Measurements from ENCODE around the gene FGFR3. TPM values are rescaled to one million over a fixed set of nuclear protein-coding genes. Genes with fewer than 3 reads are reported as not detected.

The FGFR3 gene
- total and polyA plus RNA-seq, 2 of the 4 experiments (the other 2 are of a cell fraction), result 0.18 to 0.67 TPM

DNA sequence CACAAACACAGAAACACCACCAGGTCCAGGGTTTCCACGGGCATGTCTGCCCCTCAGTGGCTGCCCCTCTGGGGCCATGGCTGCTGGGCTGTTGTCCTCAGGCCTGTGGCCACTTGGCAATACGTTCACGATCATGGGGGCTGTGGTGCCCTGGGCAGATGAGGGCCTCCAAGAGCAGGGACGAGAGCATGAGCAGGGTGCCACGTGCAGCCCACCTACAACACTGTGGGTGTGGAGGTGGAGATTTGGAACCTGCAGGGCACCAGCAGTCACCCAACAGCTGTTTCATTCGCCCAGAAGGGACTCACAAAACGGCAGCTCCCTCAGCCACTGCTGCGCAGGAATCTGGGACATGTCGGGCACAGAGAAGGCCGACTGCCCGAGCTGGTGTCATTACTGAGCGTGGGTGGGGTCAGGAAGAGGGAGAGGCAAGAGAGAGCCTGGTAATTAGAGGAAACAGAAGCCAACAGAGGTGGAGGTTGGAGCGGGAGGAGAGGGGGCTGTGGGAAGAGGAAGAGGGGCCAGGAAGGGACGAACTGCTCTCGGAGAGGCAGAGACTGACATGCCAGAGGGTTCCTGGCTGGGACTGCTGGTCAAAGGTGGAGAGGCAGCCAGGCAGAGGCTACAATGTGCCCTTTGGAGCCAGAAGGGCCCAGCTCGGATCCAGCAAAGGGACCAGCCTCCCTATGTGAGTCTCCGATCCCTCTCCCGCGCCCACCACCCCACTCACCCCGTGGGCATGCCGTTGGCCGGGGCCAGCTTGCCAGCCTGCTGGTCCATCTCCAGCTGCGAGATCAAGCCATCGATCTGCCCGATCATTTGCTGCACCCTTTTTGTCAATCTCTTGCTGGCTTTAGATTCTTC, 23.1 kb downstream of the FGFR3 start:
- no peak for TF ChIP-seq NFE2L2 (IDR thresholded peaks at IDR 0.05; ENCODE audit: low read depth, low read length)
- TF ChIP-seq SMC3 (IDR thresholded peaks at IDR 0.05; ENCODE audit: low read depth, low read length), result no peak
- TF ChIP-seq BHLHE40 (IDR thresholded peaks at IDR 0.05; ENCODE audit: low read depth, low read length), result no peak
- no peak for TF ChIP-seq POLR2A (IDR thresholded peaks at IDR 0.05; ENCODE audit: low read depth, low read length)
- no peak for TF ChIP-seq MXI1 (IDR thresholded peaks at IDR 0.05; ENCODE audit: borderline replicate concordance, low read depth, low read length)
- TF ChIP-seq MAFK (IDR thresholded peaks at IDR 0.05; ENCODE audit: low read depth, low read length), result no peak
- TF ChIP-seq RFX5 (IDR thresholded peaks at IDR 0.05; ENCODE audit: low read depth, low read length), result no peak
- TF ChIP-seq, protein P1, sequence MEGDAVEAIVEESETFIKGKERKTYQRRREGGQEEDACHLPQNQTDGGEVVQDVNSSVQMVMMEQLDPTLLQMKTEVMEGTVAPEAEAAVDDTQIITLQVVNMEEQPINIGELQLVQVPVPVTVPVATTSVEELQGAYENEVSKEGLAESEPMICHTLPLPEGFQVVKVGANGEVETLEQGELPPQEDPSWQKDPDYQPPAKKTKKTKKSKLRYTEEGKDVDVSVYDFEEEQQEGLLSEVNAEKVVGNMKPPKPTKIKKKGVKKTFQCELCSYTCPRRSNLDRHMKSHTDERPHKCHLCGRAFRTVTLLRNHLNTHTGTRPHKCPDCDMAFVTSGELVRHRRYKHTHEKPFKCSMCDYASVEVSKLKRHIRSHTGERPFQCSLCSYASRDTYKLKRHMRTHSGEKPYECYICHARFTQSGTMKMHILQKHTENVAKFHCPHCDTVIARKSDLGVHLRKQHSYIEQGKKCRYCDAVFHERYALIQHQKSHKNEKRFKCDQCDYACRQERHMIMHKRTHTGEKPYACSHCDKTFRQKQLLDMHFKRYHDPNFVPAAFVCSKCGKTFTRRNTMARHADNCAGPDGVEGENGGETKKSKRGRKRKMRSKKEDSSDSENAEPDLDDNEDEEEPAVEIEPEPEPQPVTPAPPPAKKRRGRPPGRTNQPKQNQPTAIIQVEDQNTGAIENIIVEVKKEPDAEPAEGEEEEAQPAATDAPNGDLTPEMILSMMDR (conservative IDR thresholded peaks at IDR 0.05; ENCODE audit: low read depth, low read length), result no peak
- no peak for TF ChIP-seq USF2 (IDR thresholded peaks at IDR 0.05; ENCODE audit: low read depth, low read length)
- TF ChIP-seq MAZ (IDR thresholded peaks at IDR 0.05; ENCODE audit: borderline replicate concordance, low read depth, low read length), result no peak
- TF ChIP-seq RCOR1 (IDR thresholded peaks at IDR 0.05; ENCODE audit: insufficient replicate concordance, low read length), result no peak
- no peak for TF ChIP-seq CHD1 (IDR thresholded peaks at IDR 0.05; ENCODE audit: low read depth, low read length)
- no peak for TF ChIP-seq CEBPB (IDR thresholded peaks at IDR 0.05; ENCODE audit: low read depth, low read length)
- TF ChIP-seq ELK1 (IDR thresholded peaks at IDR 0.05; ENCODE audit: borderline replicate concordance, low read depth, low read length), result no peak
- Histone ChIP-seq H4K8ac (ENCODE audit: low read depth in 2 of 2, low read length in 2 of 2) (no peak overlapping the region), H3K36me3 (ENCODE audit: control insufficient read depth, insufficient read depth, low read length) (peaks cover 47% of the 10 kb centered on the region), H2BK120ac (ENCODE audit: low read depth, low read length) (no peak overlapping the region), H3K4me1 (ENCODE audit: control insufficient read depth, insufficient read depth, low read length) (no peaks in the 10 kb centered on the region; the same call in 1 of the 2 replicates), H3K9me3 (ENCODE audit: control insufficient read depth, insufficient read depth, low read length) (no peaks in the 10 kb centered on the region), H2BK5ac (ENCODE audit: low read depth, low read length, poor library complexity, severe bottlenecking) (no peak overlapping the region), H2AFZ (replicated peaks; ENCODE audit: low read length, poor library complexity) (no peak overlapping the region), H2AK5ac (ENCODE audit: low read depth, low read length) (no peak overlapping the region), H4K20me1 (ENCODE audit: insufficient read depth, low read length) (peaks cover under 1% of the 10 kb centered on the region), H2BK20ac (ENCODE audit: low read depth, low read length) (no peak overlapping the region), H3K4ac (ENCODE audit: low read depth, low read length) (no peak overlapping the region), H4K5ac (ENCODE audit: low read depth, low read length) (no peak overlapping the region), H3K27me3 (ENCODE audit: control insufficient read depth, insufficient read depth, low read length) (no peaks in the 10 kb centered on the region), H3K9me1 (ENCODE audit: insufficient read depth, low read length) (no peaks in the 10 kb centered on the region), H4K91ac (ENCODE audit: insufficient read depth, low read depth, low read length) (no peak overlapping the region), H2AK9ac (replicated peaks; ENCODE audit: low read depth, low read length, poor library complexity) (no peak overlapping the region), H3K18ac (ENCODE audit: low read depth, low read length) (no peak overlapping the region), H3K23ac (ENCODE audit: low read depth, low read length) (no peak overlapping the region), H3K4me3 (ENCODE audit: insufficient read depth, low read depth, low read length) (no peak overlapping the region), H2BK15ac (ENCODE audit: low read depth, low read length) (no peak overlapping the region), H3K4me2 (ENCODE audit: low read depth, low read length) (no peak overlapping the region), H3K56ac (ENCODE audit: extremely low read depth, insufficient read depth, low read length) (no peak overlapping the region), H3K79me1 (ENCODE audit: low read depth in 1 of 2, low read length in 2 of 2) (no peaks in the 10 kb centered on the region), H3K14ac (replicated peaks; ENCODE audit: low read depth, low read length) (no peak overlapping the region), H3K27ac (ENCODE audit: insufficient read depth, low read length) (no peak overlapping the region), H3K9ac (ENCODE audit: low read depth, low read length) (no peak overlapping the region)
- DNase-seq (no peak), ATAC-seq (ENCODE audit: low read depth) (no peak)
- POLR2A ChIA-PET (ENCODE audit: unreplicated experiment), result no interaction called here
- in situ Hi-C loops (cut with MboI; ENCODE audit: low sequenced_read_pairs), result no loop called here
- no TSS peak for BruUV-seq (replicated peaks)
- CTCF ChIA-PET, result no interaction called here
- WGBS, 2 experiments (ENCODE audit: extremely low coverage in 2 of 2, insufficient read length in 1 of 2), result 95% methylated on average over 4 of the region's 25 CpGs; no CpG with 5 or more reads in 1 of the 2 experiments
- intact Hi-C loops (cut with micrococcal nuclease), result no loop called here
- dilution Hi-C loops (cut with HindIII; ENCODE audit: low sequenced_read_pairs, unreplicated experiment), result no loop called here
